Gastroesophageal sphincter (tissue), 4 donors: ENCODE data around the gene SEZ6L2. TPM values are rescaled to one million over a fixed set of nuclear protein-coding genes. Genes with fewer than 3 reads are reported as not detected.

Experiments used
- ATAC-seq: fragments of 150-250 bp; one replicate; pipeline ENCODE4 v1.9.1; 2016; ENCODE audit warnings: mild to moderate bottlenecking, moderate library complexity
- H3K27ac ChIP-seq, 4 donors: fragments of 200-600 bp; sonication (generic) in 3 of 4; 1 replicate in 3 of 4; 2 replicates in 1 of 4; pipeline ENCODE4 v1.5.1; 2016 to 2019
- H3K27me3 ChIP-seq: fragments of 200-600 bp; sonication (generic); one replicate; pipeline ENCODE4 v1.5.1; 2019
- H3K36me3 ChIP-seq, 2 donors: fragments of 200-600 bp; sonication (generic); one replicate each; pipeline ENCODE4 v1.5.1; 2019; ENCODE audit warnings: control low read depth in 1 of 2
- H3K4me1 ChIP-seq, 3 donors: fragments of 200-600 bp; sonication (generic); 1 replicate in 2 of 3; 2 replicates in 1 of 3; pipeline ENCODE4 v1.5.1; 2016 to 2019; ENCODE audit warnings: control low read depth in 2 of 3
- H3K4me3 ChIP-seq, 2 donors: fragments of 200-600 bp; sonication (generic); one replicate each; pipeline ENCODE4 v1.5.1; 2019; ENCODE audit warnings: mild to moderate bottlenecking in 1 of 2, moderate library complexity in 1 of 2
- H3K9me3 ChIP-seq, 3 donors: fragments of 200-600 bp; sonication (generic); one replicate each; pipeline ENCODE4 v1.5.1; 2017 to 2019; ENCODE audit warnings: control low read depth in 2 of 3
- CTCF ChIP-seq, 4 experiments: fragments of 200-600 bp in 2 of 4; fragments of 450-650 bp in 2 of 4; sonication (generic) in 1 of 4; IDR thresholded peaks; one replicate each; pipeline ENCODE4 v1.5.1; 2017 to 2019; ENCODE audit warnings: antibody characterized with exemption in 4 of 4, mild to moderate bottlenecking in 2 of 4, moderate library complexity in 2 of 4
- EP300 ChIP-seq: sonication (generic); formaldehyde crosslinking; IDR thresholded peaks from one replicate; pipeline ENCODE4 v1.6.1; 2017; ENCODE audit warnings: antibody characterized with exemption, mild to moderate bottlenecking
- POLR2A ChIP-seq, 2 donors: fragments of 450-650 bp; IDR thresholded peaks; one replicate each; pipeline ENCODE4 v1.6.1; 2017; ENCODE audit warnings: antibody characterized with exemption in 2 of 2, mild to moderate bottlenecking in 2 of 2, moderate library complexity in 1 of 2
- POLR2AphosphoS5 ChIP-seq: sonication (generic); formaldehyde crosslinking; IDR thresholded peaks from one replicate; pipeline ENCODE4 v1.6.1; 2017; ENCODE audit warnings: antibody characterized with exemption
- WGBS, 2 donors: methylation state at CpG; one replicate each; pipeline ENCODE4 v1.1.5; 2018; ENCODE audit warnings: low coverage in 1 of 2; 5-methylcytosine and 5-hydroxymethylcytosine counted together
- total RNA-seq, 4 donors: library from RNA; depleted of rRNA; stranded (reverse); fragments of >200 nt; gene quantifications; one replicate each; pipeline ENCODE4 v1.1.0, GENCODE V29; 2016

Gene SEZ6L2
- total RNA-seq, 4 donors from 2014 or later, result 1.1 to 1.6 (median 1.1) TPM; not detected in 1

- H3K36me3 ChIP-seq, result peaks cover 0 to 78% of the 10 kb centered on the region in 2 donors
- H3K27ac ChIP-seq, result no peak overlapping the region
- TF ChIP-seq POLR2AphosphoS5 (no peak), POLR2A (IDR thresholded peaks at IDR 0.05) (no peak), EP300 (no peak), CTCF (IDR thresholded peaks at IDR 0.05) (no peak)
- no peak overlapping the region for H3K4me3 ChIP-seq
- no peaks in the 10 kb centered on the region for H3K4me1 ChIP-seq
- ATAC-seq, result no peak
- 100% methylated on average over 1 of the region's 1 CpG; no CpG with 5 or more reads in 1 of the 2 donors for WGBS, 2 donors
- no peaks in the 10 kb centered on the region for H3K9me3 ChIP-seq
- no peaks in the 10 kb centered on the region for H3K27me3 ChIP-seq
These were observed 17.6 kb upstream of the SEZ6L2 start for GRCh38 chr16:29916979-29917378.

GRCh38 chr16:29915590-29916247 is 16.4 kb upstream of the SEZ6L2 start:
- no peak for ATAC-seq
- no peak for TF ChIP-seq EP300
- no peak for TF ChIP-seq CTCF (IDR thresholded peaks at IDR 0.05)
- TF ChIP-seq POLR2A (IDR thresholded peaks at IDR 0.05), result no peak
- TF ChIP-seq POLR2AphosphoS5, result no peak
- Histone ChIP-seq H3K4me3 (no peak overlapping the region), H3K4me1 (no peaks in the 10 kb centered on the region), H3K36me3 (peaks cover 0 to 65% of the 10 kb centered on the region in 2 donors), H3K27ac (no peak overlapping the region), H3K9me3 (no peaks in the 10 kb centered on the region), H3K27me3 (no peaks in the 10 kb centered on the region)
- 67 to 70% methylated on average over 6 of the region's 6 CpGs for WGBS, 2 donors

- ATAC-seq, result no peak
- no peak overlapping the region for H3K4me3 ChIP-seq
- H3K27me3 ChIP-seq, result no peaks in the 10 kb centered on the region
- H3K9me3 ChIP-seq, result no peaks in the 10 kb centered on the region
- no peaks in the 10 kb centered on the region for H3K4me1 ChIP-seq
- H3K27ac ChIP-seq, result no peak overlapping the region
- TF ChIP-seq POLR2AphosphoS5 (no peak), POLR2A (IDR thresholded peaks at IDR 0.05) (no peak), CTCF (IDR thresholded peaks at IDR 0.05) (no peak), EP300 (no peak)
- 100% methylated on average over 3 of the region's 8 CpGs for WGBS, 2 donors
- peaks cover 0 to 45% of the 10 kb centered on the region in 2 donors for H3K36me3 ChIP-seq
These were observed 14.2 kb upstream of the SEZ6L2 start for GRCh38 chr16:29913514-29913913.

GRCh38 chr16:29912087-29912486 is 12.7 kb upstream of the SEZ6L2 start:
- Histone ChIP-seq H3K27ac (no peak overlapping the region), H3K4me3 (no peak overlapping the region), H3K9me3 (no peaks in the 10 kb centered on the region), H3K27me3 (no peaks in the 10 kb centered on the region), H3K36me3 (peaks cover 0 to 42% of the 10 kb centered on the region in 2 donors), H3K4me1 (no peaks in the 10 kb centered on the region)
- WGBS, 2 donors, result 40 to 78% methylated on average over 1 to 7 of the region's 11 CpGs
- no peak for TF ChIP-seq CTCF (IDR thresholded peaks at IDR 0.05)
- no peak for TF ChIP-seq POLR2A (IDR thresholded peaks at IDR 0.05)
- no peak for TF ChIP-seq EP300
- TF ChIP-seq POLR2AphosphoS5, result no peak
- no peak for ATAC-seq

GRCh38 chr16:29911676-29912010 is 12.3 kb upstream of the SEZ6L2 start:
- no peak for ATAC-seq
- H3K36me3 ChIP-seq, result peaks cover 0 to 42% of the 10 kb centered on the region in 2 donors

More at GRCh38 chr16:29911676-29912010, 12.3 kb upstream of the SEZ6L2 start:
- no peak overlapping the region for H3K27ac ChIP-seq
- no peaks in the 10 kb centered on the region for H3K4me1 ChIP-seq
- H3K9me3 ChIP-seq, result no peaks in the 10 kb centered on the region
- TF ChIP-seq EP300, result no peak
- no peak for TF ChIP-seq POLR2A (IDR thresholded peaks at IDR 0.05)
- no peak for TF ChIP-seq POLR2AphosphoS5
- TF ChIP-seq CTCF (IDR thresholded peaks at IDR 0.05), result no peak
- no peaks in the 10 kb centered on the region for H3K27me3 ChIP-seq
- WGBS, 2 donors, result 80% methylated on average over 1 of the region's 15 CpGs
- no peak overlapping the region for H3K4me3 ChIP-seq
